GM04503 (cell line): ENCODE measurements around the gene HILPDA.
A peak's percentile ranks its signal among the peaks of the same experiment; 100 is the strongest.

Experiments used
- DNase-seq: peaks from one replicate; pipeline ENCODE4 v3.0.0-alpha.2; 2012; ENCODE audit warnings: low read depth

Gene HILPDA

DNA sequence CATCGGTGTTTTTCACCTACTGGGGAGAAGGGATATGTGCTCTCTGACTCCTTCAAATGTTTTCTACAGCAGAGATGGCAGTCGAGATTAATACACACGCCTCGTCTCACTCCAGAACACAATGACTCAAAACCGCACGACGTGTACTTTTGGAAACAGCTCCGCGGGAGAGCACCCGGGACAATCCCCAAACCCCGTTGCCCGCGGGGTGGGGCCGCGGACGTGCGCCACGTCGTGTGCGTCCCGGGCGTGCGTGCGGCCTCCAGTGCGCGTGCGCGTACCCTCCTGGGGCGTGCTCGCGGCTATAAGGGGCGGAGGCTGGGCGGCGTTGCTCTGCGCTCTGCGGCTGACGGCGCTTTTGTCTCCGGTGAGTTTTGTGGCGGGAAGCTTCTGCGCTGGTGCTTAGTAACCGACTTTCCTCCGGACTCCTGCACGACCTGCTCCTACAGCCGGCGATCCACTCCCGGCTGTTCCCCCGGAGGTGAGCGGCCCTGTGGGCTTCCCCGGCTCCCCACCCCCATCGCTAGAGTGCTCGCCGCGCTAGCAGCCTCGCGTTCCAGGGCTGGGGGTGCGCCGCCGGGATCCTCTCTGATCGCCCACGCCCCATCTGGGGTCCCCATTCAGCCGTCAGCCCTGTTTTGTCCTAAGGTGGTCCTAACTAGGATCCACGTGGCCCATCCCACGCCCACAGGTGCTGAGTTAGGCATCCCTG lies at the start of gene HILPDA:
HILPDA (plus strand) TSS at position 336 of the 712 bp plus-strand sequence. CDS start 1,391 bp downstream, outside the sequence.
- DNase-seq, result peak; percentile 87

GRCh38 chr7:128406314-128407232 lies 49.1 kb upstream of the HILPDA start:
- no peak for DNase-seq

- no peak for DNase-seq
These were observed 48.5 kb upstream of the HILPDA start for GRCh38 chr7:128407233-128407589.

GRCh38 chr7:128407751-128408708 lies 47.6 kb upstream of the HILPDA start:
- no peak for DNase-seq

DNA sequence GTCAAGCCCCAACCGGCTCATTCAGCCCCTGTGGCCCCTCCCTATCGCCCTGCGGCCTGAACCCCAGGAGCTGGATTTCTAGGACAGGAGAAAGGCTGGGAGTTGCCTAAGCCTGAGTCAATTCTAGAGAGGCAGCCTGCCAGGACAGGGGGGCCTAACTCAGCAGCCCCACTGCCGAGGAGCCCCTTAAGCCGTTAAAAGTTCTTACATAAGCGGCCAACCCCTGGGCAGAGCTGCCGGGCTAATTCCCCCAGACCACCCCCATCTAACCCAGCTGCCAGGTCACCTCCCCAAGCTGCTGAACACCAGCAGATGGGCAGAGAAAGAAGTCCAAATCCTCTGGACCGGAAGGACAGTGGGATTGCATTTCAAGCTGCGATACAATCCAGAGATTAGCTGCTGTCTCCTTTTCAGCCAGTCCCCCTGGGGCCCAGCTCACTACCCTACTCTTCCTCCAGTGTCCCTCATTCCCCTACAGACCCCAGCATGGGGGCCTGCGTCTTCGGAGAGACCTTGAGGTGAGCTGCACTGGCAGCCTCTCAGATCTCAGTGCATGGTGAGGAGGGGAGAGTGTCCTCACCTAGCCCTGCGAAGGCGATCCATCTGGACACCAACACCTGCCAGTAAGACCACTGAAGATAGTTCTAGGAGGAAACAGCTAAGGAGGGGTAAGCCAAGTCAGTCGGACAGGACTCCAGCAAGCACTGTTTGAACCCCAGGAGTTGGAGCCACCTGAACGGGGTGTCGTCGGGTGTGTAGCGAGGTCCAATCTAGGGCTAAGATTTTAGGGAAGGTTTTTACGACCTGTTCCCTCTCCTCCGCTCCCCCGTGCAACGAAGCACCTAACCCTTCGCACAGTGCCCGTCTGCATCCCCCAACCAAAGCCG lies 46.7 kb upstream of the HILPDA start:
- no peak for DNase-seq

DNA sequence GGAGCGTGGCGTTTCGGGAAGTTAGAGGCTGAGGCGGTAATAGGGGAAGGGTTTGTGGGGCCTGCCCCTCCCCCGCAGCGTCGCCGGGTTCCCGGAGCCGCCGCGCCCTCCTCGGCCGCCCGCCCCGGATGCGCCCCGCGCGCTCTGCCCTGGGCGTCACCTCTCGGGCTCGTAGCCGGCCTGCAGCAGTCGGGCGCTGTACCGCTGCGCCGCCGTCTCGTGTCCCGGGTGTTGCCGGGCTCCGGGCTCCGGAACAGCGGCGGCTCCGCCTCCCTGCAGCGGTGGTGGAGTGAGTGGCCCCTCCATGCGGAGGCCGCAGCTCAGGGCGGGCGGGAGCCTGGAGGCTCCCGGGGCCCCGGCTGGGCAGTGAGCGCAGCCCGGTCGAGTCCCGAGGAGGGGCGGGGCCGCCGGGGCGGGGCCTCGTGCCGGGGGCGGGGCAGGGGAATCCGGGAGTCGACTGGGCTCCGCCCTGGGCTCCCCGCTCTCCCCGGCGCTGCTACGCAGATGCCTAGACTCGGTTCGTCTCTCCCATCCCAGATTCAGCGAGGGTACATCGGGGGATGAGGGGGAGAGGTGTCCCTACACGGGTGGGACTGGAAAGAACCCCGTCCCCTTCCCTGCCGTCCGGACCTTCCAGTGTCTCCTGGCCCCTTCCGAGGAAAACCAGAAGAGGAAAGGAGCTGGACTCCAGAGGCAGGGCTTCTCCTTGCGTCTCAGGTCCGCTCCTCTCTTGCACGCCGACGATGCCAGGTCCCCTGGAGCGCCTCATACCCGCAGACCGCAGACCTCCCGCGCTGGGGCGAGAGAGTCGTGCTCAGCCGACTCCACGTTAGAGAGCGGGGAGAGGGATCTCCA lies 45.9 kb upstream of the HILPDA start, which contains the start of gene IMPDH1:
IMPDH1 (minus strand) TSS at position 387 of the 855 bp plus-strand sequence; CDS start at position 306, 81 bp downstream.
- peak; percentile 44 for DNase-seq

DNA sequence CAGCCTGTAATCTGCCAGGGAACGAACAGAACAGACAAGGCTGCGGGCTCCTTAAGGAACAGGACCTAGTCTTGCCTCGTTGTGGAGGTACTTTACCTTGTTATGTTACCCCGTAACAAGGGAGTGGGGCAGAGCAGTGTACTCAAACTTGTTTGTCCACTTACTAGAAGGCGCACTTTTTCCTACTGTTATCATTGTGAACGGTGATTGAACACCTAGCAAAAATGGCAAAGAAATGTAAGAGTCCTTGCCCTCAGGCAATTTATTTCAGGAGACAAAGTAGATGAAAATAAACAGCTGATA lies 45.3 kb upstream of the HILPDA start:
- no peak for DNase-seq

GRCh38 chr7:128415217-128415785 lies 40.4 kb upstream of the HILPDA start:
- DNase-seq, result no peak

GRCh38 chr7:128417071-128417470 lies 38.6 kb upstream of the HILPDA start:
- no peak for DNase-seq

- no peak for DNase-seq
These were observed 36.4 kb upstream of the HILPDA start for GRCh38 chr7:128419257-128419656.

GRCh38 chr7:128420773-128421172 lies 34.9 kb upstream of the HILPDA start:
- DNase-seq, result no peak

DNA sequence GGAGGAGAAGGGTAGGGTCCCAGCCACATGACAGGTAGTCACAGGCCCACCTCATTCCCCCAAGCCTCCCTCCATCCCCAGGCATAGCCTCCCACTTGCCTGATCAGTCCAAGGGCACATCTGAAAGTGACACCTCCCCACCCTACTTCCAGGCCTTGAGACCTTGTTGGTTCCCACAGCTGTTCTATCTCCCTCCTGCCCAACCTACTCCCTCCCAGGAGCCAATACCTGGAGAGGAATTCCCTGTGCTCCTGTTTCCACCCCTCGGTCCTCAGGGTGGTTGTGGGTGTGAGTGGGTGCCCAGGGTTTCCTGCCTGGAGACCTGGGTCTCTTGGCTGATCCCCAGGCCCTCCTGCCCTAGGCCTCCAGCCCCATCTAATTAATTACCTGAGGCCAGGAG lies 34.3 kb upstream of the HILPDA start:
- no peak for DNase-seq

GRCh38 chr7:128422037-128422436 lies 33.6 kb upstream of the HILPDA start:
- no peak for DNase-seq

GRCh38 chr7:128422842-128423241 lies 32.8 kb upstream of the HILPDA start:
- DNase-seq, result no peak

- no peak for DNase-seq
These were observed 30.9 kb upstream of the HILPDA start for GRCh38 chr7:128424686-128425275.

DNA sequence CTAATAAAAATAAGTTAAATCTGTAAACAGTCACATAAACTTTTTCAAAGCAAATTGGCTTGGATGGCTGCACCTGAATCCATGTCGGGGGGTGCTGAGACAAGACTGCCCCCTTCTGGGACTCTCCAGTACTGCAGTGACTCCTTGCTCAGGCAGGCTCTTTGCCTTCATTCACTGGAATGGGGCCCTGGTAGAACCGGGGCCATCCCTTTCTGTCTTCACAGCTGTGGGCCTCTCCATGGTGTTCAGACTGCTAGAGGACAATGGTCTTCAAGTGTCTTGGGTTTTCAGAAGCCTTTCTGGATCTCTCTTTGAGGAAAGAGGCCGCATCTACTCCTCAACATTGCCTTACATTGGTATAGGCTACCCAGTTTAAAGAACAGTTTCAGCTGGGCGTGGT lies 29.8 kb upstream of the HILPDA start:
- no peak for DNase-seq

GRCh38 chr7:128427289-128427891 lies 28.3 kb upstream of the HILPDA start:
- DNase-seq, result no peak

GRCh38 chr7:128430207-128430606 lies 25.5 kb upstream of the HILPDA start:
- no peak for DNase-seq

DNA sequence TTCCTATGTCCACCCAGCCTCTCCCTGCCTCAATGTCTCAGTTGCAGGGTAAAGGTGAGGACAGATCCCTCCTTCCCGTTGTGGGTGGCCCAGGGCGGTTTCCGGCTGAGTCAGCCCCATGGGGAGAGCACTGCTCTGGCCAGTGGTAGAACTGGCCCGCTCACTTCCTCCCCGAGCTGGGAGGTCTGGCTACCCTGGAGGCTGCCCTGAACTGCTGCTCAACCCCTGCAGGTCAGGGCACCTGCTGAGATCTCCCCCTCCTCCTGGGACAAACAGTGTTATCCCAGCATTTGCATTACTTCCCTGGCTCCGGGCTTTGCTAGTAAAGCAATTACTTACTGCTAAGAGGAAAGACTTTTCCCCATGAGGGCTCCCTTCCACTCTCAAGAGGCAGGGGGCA lies 24.5 kb upstream of the HILPDA start:
- DNase-seq, result no peak
